Ishikawa (cell line): ENCODE data around the gene TFE3.

ENCODE experiments used
- CEBPB ChIP-seq: IDR thresholded peaks from 2 replicates; pipeline ENCODE4 v1.6.1; 2012
- EGR1 ChIP-seq: IDR thresholded peaks from 2 replicates; pipeline ENCODE4 v1.6.1; 2012
- EP300 ChIP-seq: IDR thresholded peaks from 2 replicates; pipeline ENCODE4 v1.6.1; 2012; ENCODE audit warnings: borderline replicate concordance
- NFIC ChIP-seq: IDR thresholded peaks from 2 replicates; pipeline ENCODE4 v1.6.1; 2012
- RAD21 ChIP-seq: IDR thresholded peaks from 2 replicates; pipeline ENCODE4 v1.6.1; 2012; ENCODE audit warnings: low read depth
- TAF1 ChIP-seq: IDR thresholded peaks from 2 replicates; pipeline ENCODE4 v1.6.1; 2012; ENCODE audit warnings: low read depth, mild to moderate bottlenecking
- TCF12 ChIP-seq: IDR thresholded peaks from 2 replicates; pipeline ENCODE4 v1.6.1; 2012; ENCODE audit warnings: low read depth
- TEAD4 ChIP-seq: IDR thresholded peaks from 2 replicates; pipeline ENCODE4 v1.6.1; 2012
- YY1 ChIP-seq: IDR thresholded peaks from 2 replicates; pipeline ENCODE4 v1.6.1; 2012; ENCODE audit warnings: low read depth
- TF ChIP-seq, protein P1 (sequence below): IDR thresholded peaks from 2 replicates; pipeline ENCODE4 v1.6.1; 2012
- TF ChIP-seq, protein P2 (sequence below): IDR thresholded peaks from 2 replicates; pipeline ENCODE4 v1.6.1; 2012

DNA sequence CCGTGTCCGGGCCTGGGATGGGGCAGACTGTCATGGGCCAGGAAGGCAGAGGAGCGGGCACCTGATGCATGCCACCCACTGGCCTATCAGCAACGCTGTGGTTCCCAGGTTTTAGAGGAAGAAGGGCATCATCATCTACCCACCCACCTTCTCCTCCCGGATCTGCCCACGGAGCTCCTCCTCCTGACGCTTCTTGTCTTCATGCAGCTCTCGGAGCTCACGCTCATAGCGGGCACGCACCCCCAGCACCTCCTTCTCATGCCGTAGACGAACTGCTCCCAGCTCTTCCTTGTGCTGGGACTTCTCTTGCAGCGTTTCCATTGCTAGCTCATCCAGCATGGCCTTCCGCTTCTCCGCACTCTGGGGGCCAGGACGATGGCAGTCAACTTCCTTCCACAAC is 60.1 kb downstream of the TFE3 start:
- TF ChIP-seq TEAD4 (no peak), CEBPB (no peak), YY1 (no peak), NFIC (no peak), EP300 (no peak), EGR1 (no peak), RAD21 (no peak), TAF1 (no peak), TCF12 (no peak)
- TF ChIP-seq, protein P1, sequence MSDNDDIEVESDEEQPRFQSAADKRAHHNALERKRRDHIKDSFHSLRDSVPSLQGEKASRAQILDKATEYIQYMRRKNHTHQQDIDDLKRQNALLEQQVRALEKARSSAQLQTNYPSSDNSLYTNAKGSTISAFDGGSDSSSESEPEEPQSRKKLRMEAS, result no peak
- TF ChIP-seq, protein P2, sequence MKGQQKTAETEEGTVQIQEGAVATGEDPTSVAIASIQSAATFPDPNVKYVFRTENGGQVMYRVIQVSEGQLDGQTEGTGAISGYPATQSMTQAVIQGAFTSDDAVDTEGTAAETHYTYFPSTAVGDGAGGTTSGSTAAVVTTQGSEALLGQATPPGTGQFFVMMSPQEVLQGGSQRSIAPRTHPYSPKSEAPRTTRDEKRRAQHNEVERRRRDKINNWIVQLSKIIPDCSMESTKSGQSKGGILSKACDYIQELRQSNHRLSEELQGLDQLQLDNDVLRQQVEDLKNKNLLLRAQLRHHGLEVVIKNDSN, result no peak
